Measurements from ENCODE around the gene KREMEN1.

The KREMEN1 gene

GRCh38 chr22:29088809-29089208 lies 16.0 kb downstream of the KREMEN1 start:
- Histone ChIP-seq H3K4me3 (no peak overlapping the region), H3K4me1 (peaks cover 0 to 13% (median 7%) of the 10 kb centered on the region in 10 experiments; a peak in 16 of 20 replicates), H4K20me1 (no peaks in the 10 kb centered on the region), H3K36me3 (no peaks in the 10 kb centered on the region), H3K27ac (no peak overlapping the region), H3K9ac (no peak overlapping the region), H3K27me3 (no peaks in the 10 kb centered on the region), H3K9me3 (replicated peaks in 1 of 11) (no peaks in the 10 kb centered on the region), H3K4me2 (no peak overlapping the region)
- TF ChIP-seq Cebpa-rat (IDR thresholded peaks at IDR 0.05), result no peak

- no peak overlapping the region for H3K9ac ChIP-seq
- no peaks in the 10 kb centered on the region for H3K36me3 ChIP-seq
- H3K27ac ChIP-seq, result no peak overlapping the region
- H3K4me2 ChIP-seq, result no peak overlapping the region
- no peak for TF ChIP-seq Cebpa-rat (IDR thresholded peaks at IDR 0.05)
- H3K4me1 ChIP-seq, result peaks cover 0 to 6% (median under 1%) of the 10 kb centered on the region in 10 experiments; a peak in 7 of 20 replicates
- no peaks in the 10 kb centered on the region for H4K20me1 ChIP-seq
- no peaks in the 10 kb centered on the region for H3K27me3 ChIP-seq
- H3K4me3 ChIP-seq, result no peak overlapping the region
- no peaks in the 10 kb centered on the region for H3K9me3 ChIP-seq (replicated peaks in 1 of 11)
Measured at GRCh38 chr22:29089507-29089906, 16.7 kb downstream of the KREMEN1 start.

GRCh38 chr22:29090039-29090438 lies 17.2 kb downstream of the KREMEN1 start:
- Histone ChIP-seq H3K4me2 (no peak overlapping the region), H3K27ac (no peak overlapping the region), H3K9ac (no peak overlapping the region), H3K27me3 (no peaks in the 10 kb centered on the region), H3K36me3 (no peaks in the 10 kb centered on the region), H4K20me1 (no peaks in the 10 kb centered on the region), H3K9me3 (replicated peaks in 1 of 11) (no peaks in the 10 kb centered on the region), H3K4me3 (no peak overlapping the region), H3K4me1 (peaks cover 0 to 4% (median 0%) of the 10 kb centered on the region in 10 experiments; a peak in 1 of 20 replicates)
- TF ChIP-seq Cebpa-rat (IDR thresholded peaks at IDR 0.05), result no peak

GRCh38 chr22:29092243-29092642 lies 19.4 kb downstream of the KREMEN1 start:
- H3K4me2 ChIP-seq, result 0 out of 22 replicates have a peak overlapping the region, but pooled peaks of 1 of the 11 experiments have one; percentile 9
- H3K27ac ChIP-seq, result no peak overlapping the region
- no peaks in the 10 kb centered on the region for H3K9me3 ChIP-seq (replicated peaks in 1 of 11)
- no peaks in the 10 kb centered on the region for H3K27me3 ChIP-seq
- H3K36me3 ChIP-seq, result no peaks in the 10 kb centered on the region
- H3K4me1 ChIP-seq, result peaks cover 0 to 4% (median 0%) of the 10 kb centered on the region in 10 experiments; a peak in 1 of 20 replicates
- H3K9ac ChIP-seq, result no peak overlapping the region
- H4K20me1 ChIP-seq, result no peaks in the 10 kb centered on the region
- no peak for TF ChIP-seq Cebpa-rat (IDR thresholded peaks at IDR 0.05)
- no peak overlapping the region for H3K4me3 ChIP-seq

- no peak for TF ChIP-seq Cebpa-rat (IDR thresholded peaks at IDR 0.05)
- Histone ChIP-seq H3K9me3 (replicated peaks in 1 of 11) (no peaks in the 10 kb centered on the region), H3K9ac (no peak overlapping the region), H3K27me3 (no peaks in the 10 kb centered on the region), H3K36me3 (no peaks in the 10 kb centered on the region), H3K4me3 (no peak overlapping the region), H3K4me1 (peaks cover 0 to 4% (median 0%) of the 10 kb centered on the region in 10 experiments; a peak in 1 of 20 replicates), H3K27ac (no peak overlapping the region), H4K20me1 (no peaks in the 10 kb centered on the region), H3K4me2 (no peak overlapping the region)
Measured at GRCh38 chr22:29093030-29093429, 20.2 kb downstream of the KREMEN1 start.

GRCh38 chr22:29093501-29094300 lies 20.9 kb downstream of the KREMEN1 start:
- TF ChIP-seq Cebpa-rat (IDR thresholded peaks at IDR 0.05), result no peak
- Histone ChIP-seq H3K27ac (no peak overlapping the region), H3K36me3 (no peaks in the 10 kb centered on the region), H3K4me1 (peaks cover 0 to 4% (median 0%) of the 10 kb centered on the region in 10 experiments; a peak in 1 of 20 replicates), H3K4me2 (no peak overlapping the region), H3K9me3 (replicated peaks in 1 of 11) (no peaks in the 10 kb centered on the region), H3K27me3 (no peaks in the 10 kb centered on the region), H3K4me3 (no peak overlapping the region), H4K20me1 (no peaks in the 10 kb centered on the region), H3K9ac (no peak overlapping the region)

GRCh38 chr22:29095459-29095858 lies 22.6 kb downstream of the KREMEN1 start:
- H3K36me3 ChIP-seq, result no peaks in the 10 kb centered on the region
- no peaks in the 10 kb centered on the region for H4K20me1 ChIP-seq
- no peak overlapping the region for H3K9ac ChIP-seq
- peaks cover 0 to 4% (median 0%) of the 10 kb centered on the region in 10 experiments; a peak in 1 of 20 replicates for H3K4me1 ChIP-seq
- no peaks in the 10 kb centered on the region for H3K9me3 ChIP-seq (replicated peaks in 1 of 11)
- TF ChIP-seq Cebpa-rat (IDR thresholded peaks at IDR 0.05), result no peak
- no peak overlapping the region for H3K27ac ChIP-seq
- no peaks in the 10 kb centered on the region for H3K27me3 ChIP-seq
- no peak overlapping the region for H3K4me3 ChIP-seq
- no peak overlapping the region for H3K4me2 ChIP-seq

GRCh38 chr22:29096736-29097669 lies 24.2 kb downstream of the KREMEN1 start:
- H3K4me1 ChIP-seq, result peaks cover 0 to 3% (median 0%) of the 10 kb centered on the region in 10 experiments; a peak in 1 of 20 replicates
- H3K27me3 ChIP-seq, result no peaks in the 10 kb centered on the region
- H4K20me1 ChIP-seq, result no peaks in the 10 kb centered on the region
- H3K36me3 ChIP-seq, result no peaks in the 10 kb centered on the region
- TF ChIP-seq Cebpa-rat (IDR thresholded peaks at IDR 0.05), result no peak
- H3K4me2 ChIP-seq, result no peak overlapping the region
- no peak overlapping the region for H3K9ac ChIP-seq
- H3K27ac ChIP-seq, result no peak overlapping the region
- H3K4me3 ChIP-seq, result no peak overlapping the region
- no peaks in the 10 kb centered on the region for H3K9me3 ChIP-seq (replicated peaks in 1 of 11)

GRCh38 chr22:29098296-29098695 lies 25.5 kb downstream of the KREMEN1 start:
- Histone ChIP-seq H4K20me1 (no peaks in the 10 kb centered on the region), H3K27me3 (0 out of 22 replicates have a peak, but pooled peaks cover 0 to 8% (median 0%) of the 10 kb centered on the region in 11 experiments), H3K4me2 (no peak overlapping the region), H3K9ac (no peak overlapping the region), H3K9me3 (replicated peaks in 1 of 11) (no peaks in the 10 kb centered on the region), H3K4me1 (no peaks in the 10 kb centered on the region), H3K36me3 (no peaks in the 10 kb centered on the region), H3K27ac (no peak overlapping the region), H3K4me3 (no peak overlapping the region)
- TF ChIP-seq Cebpa-rat (IDR thresholded peaks at IDR 0.05), result no peak

Measured in BLaER1 treated with 17β-estradiol and CSF1 and Interleukin-3, amounts not matched to agents 10 nM and 100 nM (cell line).